Spleen (tissue), 7 donors: ENCODE results near the gene RAD51B.
"Not testable (repeated sequence)": the region's sequence is repeated elsewhere in the genome, so short reads cannot be mapped to it uniquely, and the experiment has no call there.

Experiments
- POLR2AphosphoS5 ChIP-seq, 3 donors: sonication (generic); formaldehyde crosslinking; IDR thresholded peaks; one replicate each; pipeline ENCODE4 v1.5.1; 2017; ENCODE audit warnings: antibody characterized with exemption in 3 of 3
- TF ChIP-seq, protein P1 (sequence below), 11 experiments: fragments of 200-600 bp in 7 of 11; fragments of 450-650 bp in 4 of 11; sonication (generic) in 4 of 11; IDR thresholded peaks in 8 of 11; conservative IDR thresholded peaks in 3 of 11; 1 replicate in 7 of 11; 2 replicates in 4 of 11; pipeline versions ENCODE4 v1.4.0 to v1.8.0; 2016 to 2021; ENCODE audit warnings: antibody characterized with exemption in 11 of 11, inconsistent platforms in 4 of 11, mild to moderate bottlenecking in 1 of 11
- donor health status: DM: no; HTN: no; CAD: no; lungs with moderate emphysema.
- donor health status: DM: no; HTN: no; CAD: no.
- donor health status: DM: no; HTN: no; CAD: no.

DNA sequence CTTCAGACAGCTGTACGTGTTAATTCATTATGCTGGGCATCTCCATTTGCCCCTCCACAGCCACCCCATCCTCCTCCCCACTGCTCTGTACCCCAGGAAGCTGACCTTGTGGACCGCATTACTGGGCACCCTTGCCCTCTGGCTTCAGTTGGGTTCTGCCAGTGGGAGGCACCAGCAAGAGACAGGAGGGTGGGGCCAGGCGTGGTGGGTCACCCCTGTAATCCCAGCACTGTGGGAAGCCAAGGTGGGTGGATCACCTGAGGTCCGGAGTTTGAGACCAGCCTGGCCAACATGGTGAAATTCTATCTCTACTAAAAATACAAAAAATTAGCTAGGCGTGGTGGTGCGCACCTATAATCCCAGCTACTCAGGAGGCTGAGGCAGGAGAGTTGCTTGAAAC, 843.2 kb downstream of the RAD51B start:
- TF ChIP-seq, protein P1, sequence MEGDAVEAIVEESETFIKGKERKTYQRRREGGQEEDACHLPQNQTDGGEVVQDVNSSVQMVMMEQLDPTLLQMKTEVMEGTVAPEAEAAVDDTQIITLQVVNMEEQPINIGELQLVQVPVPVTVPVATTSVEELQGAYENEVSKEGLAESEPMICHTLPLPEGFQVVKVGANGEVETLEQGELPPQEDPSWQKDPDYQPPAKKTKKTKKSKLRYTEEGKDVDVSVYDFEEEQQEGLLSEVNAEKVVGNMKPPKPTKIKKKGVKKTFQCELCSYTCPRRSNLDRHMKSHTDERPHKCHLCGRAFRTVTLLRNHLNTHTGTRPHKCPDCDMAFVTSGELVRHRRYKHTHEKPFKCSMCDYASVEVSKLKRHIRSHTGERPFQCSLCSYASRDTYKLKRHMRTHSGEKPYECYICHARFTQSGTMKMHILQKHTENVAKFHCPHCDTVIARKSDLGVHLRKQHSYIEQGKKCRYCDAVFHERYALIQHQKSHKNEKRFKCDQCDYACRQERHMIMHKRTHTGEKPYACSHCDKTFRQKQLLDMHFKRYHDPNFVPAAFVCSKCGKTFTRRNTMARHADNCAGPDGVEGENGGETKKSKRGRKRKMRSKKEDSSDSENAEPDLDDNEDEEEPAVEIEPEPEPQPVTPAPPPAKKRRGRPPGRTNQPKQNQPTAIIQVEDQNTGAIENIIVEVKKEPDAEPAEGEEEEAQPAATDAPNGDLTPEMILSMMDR (IDR thresholded peaks at IDR 0.05 in 8 of 11, conservative IDR thresholded peaks at IDR 0.05 in 3 of 11) = not testable (repeated sequence)
- TF ChIP-seq POLR2AphosphoS5 (IDR thresholded peaks at IDR 0.05) = not testable (repeated sequence)
